UCSD-AML1 (cell line): ENCODE results near the gene CYBA.
"Not testable (repeated sequence)": the region's sequence is repeated elsewhere in the genome, so short reads cannot be mapped to it uniquely, and the experiment has no call there.

Experiments used
- DNase-seq: peaks from one replicate; lab custom pipeline; 2025; ENCODE audit not compliant: unreplicated experiment; lab: John Stamatoyannopoulos, UW

CYBA gene

DNA sequence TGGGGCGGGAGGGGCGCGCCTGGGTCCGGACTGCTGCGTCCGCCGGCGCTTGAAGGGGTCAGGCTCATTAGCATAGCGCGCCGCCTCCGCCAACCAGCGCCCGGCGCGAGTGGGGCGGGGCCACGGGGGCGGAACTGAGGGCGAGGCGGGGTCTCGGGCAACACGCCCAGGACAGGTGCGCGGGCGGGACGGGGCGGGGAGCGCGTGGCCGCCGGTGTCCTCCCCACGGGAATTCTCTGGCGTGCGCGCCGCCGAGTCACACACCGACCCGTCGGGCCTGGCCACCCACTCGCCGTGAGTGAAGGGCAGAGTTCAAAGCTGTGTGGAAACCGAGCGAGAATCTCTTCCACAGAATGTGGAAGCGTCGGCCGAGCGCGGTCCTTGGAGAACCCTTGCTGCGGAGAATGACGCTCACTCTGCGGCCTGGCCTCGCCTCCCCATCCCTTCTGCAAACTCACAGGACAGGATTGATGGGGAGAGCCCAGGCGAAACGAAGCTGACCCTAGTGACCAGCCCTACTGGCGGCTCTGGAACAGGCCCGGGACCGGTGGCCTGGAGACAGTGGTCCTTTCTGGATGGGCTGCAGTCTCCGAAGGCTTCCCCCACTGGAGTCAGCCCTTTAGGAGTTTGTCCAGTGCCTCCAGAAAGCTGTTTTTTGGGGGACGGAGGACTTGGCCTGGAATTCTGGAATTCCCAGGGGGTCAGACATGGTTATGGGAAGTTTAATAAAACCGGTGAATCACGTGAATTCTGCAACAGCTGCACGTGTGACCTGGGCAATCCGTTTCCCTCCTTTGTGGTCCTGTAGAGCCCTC, 35.8 kb upstream of the CYBA start, which contains the start of gene SNAI3:
Gene SNAI3 (minus strand): TSS at position 69 of the 815 bp plus-strand sequence. CDS start 101 bp downstream, outside the sequence.
- DNase-seq, result peak; percentile 90

- peak; percentile 61 for DNase-seq
Measured at GRCh38 chr16:88686062-88686438, 35.2 kb upstream of the CYBA start.

GRCh38 chr16:88685156-88686061, 34.6 kb upstream of the CYBA start:
- DNase-seq, result peak; percentile 62

GRCh38 chr16:88684569-88685155, 33.8 kb upstream of the CYBA start:
- no peak for DNase-seq

DNA sequence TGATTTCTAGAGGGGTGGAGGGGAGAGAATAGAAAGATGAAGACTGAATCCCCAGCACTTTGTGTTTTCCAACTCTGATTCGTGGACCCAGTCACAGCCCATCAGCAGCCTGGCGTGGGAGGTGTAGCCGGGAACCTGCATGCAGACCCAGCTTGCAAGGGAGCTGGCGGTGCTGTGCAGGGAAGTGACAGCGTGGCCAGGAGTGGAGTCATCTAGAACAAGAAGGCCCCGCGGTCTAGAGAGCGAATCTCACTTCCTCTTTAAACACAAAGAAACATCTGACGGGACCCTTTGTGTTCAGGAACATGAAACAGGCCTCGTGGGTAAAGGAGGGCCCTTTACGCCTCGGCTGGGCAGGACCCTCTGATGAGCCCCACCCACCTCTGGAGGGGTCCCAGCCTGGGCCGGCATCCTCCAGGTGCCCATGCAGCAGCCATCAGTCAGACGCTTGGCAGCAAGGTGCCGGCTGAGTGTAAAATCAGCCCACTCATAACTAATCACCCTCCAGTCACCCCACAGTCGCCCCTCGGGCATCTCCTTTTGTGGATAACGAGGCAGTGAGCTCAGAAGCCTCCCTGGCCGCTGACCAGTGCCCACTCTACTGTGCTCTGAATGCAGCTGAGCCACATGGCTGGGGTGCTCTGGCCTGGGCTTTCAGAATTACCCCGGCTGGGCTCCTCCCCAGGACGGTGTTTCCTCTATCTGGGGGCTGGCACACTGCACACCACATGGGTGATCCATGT, 31.0 kb upstream of the CYBA start:
- DNase-seq, result peak; percentile 63

GRCh38 chr16:88681084-88681680, 30.3 kb upstream of the CYBA start:
- peak; percentile 39 for DNase-seq

- DNase-seq, result no peak
Measured at GRCh38 chr16:88680554-88681083, 29.8 kb upstream of the CYBA start.

DNA sequence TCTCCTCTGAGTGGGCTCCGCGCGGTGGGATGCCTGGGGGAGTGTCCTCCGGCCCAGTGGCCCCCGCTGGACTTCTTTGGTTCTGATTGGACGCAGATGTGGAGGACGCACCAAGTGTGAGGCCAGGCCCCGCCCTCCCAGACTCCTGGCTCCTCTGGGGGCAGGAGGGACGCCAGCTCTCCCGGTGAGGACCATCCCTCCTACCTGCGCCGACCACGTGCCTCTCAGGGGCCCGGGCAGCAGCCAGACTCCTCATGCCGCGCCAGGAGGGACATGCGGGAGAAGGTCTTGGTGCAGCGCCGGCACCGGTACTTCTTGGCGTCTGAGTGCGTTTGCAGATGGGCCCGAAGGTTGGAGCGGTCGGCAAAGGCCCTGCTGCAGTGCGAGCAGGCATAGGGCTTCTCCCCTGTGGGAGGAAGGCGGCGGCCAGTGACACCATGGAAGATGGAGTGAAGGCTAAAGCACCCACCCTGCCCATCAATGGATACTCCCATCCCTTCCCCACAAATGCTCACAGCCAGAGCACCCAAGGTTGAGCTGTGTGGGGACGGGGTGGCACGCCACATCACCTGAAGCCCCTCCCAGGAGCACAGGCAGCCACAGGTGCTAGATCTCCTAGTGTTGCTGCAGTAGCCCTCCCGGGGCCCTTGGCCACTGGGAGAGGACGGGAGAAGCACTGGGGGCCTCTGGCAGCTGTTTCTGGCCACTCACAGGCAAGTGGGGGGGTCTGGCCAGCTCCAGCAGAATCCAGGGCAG, 27.5 kb upstream of the CYBA start:
- DNase-seq, result no peak

- DNase-seq, result no peak
Measured at GRCh38 chr16:88677721-88678120, 26.9 kb upstream of the CYBA start.

DNA sequence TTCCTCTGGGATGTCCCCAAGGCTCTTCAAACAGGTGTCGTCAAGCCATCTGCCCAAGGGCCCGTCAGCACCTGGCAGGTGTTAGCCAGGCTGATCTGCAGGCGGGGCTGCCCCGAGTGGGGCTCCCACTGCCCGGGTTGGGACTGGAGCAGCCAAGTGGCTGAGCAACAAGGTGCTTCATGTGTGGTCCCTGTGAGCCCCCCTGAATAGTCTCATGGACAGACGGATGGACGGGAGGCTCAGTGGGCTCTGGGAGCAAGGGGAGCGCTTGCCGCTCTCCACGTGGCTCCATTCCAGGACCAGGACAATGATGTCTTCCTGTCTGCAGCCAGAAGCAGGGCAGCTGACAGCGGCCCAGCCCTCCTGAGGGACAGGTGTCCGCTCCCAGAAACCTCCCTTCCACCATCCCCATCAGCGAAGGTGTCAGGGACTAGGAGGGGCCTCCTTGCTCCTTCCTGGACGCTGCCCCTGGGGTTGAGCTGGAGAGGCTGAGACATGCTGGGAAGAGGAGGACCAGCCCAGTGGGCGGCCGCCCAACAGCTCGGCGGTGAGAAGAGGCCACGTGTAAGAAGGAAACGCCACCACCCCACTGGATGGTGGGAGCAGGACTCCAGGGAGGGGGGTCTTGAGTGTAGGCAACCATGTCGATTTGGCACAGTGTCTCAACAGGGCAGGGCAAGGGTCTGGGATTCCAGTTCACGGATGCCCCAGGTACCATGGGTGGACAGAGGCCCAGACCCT, 25.8 kb upstream of the CYBA start:
- no peak for DNase-seq

GRCh38 chr16:88673716-88674379, 23.0 kb upstream of the CYBA start:
- DNase-seq, result no peak

- no peak for DNase-seq
Measured at GRCh38 chr16:88672776-88673175, 21.9 kb upstream of the CYBA start.

- DNase-seq, result no peak
Measured at GRCh38 chr16:88671806-88672205, 21.0 kb upstream of the CYBA start.

DNA sequence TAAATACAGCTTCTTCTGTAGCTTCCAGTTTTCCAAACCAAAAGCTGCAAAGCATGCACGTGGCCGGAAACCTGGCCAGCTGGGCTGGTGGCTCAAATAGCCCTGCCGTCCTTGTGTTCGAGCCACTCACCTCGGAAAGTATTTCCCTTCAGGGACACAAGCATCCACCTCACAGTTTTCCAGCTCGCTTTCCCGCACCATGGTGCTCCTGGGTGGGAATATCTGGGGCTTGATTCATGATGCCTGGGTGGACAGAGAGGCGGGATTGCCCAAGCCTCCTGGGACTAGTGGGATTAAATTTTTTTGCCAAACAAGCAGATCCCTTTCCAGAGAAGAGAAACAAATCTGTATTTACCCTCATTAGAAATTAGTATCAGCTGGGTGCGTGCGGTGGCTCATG, 19.1 kb upstream of the CYBA start:
- no peak for DNase-seq

- DNase-seq, result not testable (repeated sequence)
Measured at GRCh38 chr16:88669493-88669892, 18.6 kb upstream of the CYBA start.

DNA sequence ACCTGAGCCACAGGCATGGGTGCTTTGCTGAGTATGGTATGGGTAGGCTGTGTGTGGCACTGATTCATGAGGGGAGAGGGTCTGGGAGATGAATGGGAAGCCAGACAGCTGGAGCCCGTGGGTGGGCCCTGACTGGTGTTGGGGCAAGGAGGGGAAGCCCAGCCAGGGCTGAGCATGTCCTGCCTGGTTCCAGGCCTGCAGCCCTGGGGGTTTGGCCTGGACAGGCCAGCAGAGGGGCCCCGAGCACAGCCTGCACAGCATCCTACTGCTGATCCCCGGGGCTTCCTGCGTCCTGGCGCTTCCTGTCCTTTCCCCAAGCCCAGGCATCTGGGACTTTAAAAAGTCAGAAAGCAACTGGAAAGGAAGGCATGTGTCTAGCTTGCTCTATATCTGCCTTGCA, 16.6 kb upstream of the CYBA start:
- no peak for DNase-seq

DNA sequence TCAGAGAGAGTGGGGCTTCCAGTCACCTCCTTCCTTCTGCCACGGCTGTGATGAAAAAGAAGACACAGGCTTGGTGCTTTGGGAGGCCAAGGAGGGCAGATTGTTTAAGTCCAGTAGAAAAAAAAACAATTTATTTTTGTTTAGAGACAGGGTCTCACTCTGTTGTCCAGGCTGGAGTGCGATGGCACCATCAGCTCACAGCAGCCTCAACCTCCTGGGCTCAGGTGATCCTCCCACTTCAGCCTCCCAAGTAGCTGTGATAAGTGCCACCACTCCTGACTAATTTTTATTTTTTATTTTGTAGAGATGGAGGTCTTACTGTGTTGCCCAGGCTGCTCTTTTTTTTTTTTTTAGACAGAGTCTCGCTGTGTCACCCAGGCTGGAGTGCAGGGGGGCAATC, 14.7 kb upstream of the CYBA start:
- DNase-seq, result no peak

GRCh38 chr16:88665148-88665547, 14.3 kb upstream of the CYBA start:
- DNase-seq, result no peak
